Kasumi-1 (cell line): ENCODE data around the gene COQ8A.
A peak's percentile ranks its signal among the peaks of the same experiment; 100 is the strongest.

Source experiments
- DNase-seq, 2 experiments: peaks; one replicate each; lab custom pipeline; 2025; lab: John Stamatoyannopoulos, UW

COQ8A gene

DNA sequence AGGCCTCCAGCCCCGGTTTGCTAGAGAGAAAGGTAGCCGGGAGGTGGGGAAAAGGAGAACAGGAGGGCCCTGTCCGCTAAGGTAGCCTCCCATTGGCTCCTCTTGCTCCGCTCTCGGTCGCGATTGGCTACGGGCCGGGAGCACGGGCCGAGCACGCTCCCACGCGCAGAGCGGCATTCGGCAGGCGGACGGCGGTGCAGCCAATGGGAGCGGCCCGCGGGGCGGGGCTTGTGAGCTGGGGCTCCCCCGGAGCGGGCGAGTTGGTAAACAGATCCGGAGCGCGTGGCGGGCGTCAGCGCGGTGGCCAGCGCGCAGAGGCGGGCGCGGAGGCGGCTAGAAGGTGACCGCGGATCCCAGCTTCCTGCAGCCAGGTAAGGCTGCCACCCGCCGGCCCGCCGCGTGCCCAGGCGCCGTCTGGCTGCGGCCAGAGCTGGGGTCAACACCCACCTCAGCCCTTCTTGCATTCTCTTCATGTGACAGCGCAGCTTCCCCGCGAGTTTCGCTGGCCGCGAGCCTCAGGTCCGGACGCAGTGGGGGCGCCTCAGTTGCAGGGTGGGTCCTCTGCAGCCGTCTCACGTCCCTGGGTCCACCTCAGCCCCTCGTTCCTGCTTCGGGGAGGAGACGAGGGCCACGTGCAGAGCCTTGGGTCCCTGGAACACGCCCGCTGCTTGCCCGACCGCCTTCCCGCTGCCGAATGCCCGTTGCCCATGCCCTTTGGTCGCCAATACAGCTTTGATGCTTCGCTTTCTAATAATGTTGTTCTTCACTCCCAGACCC lies at the start of gene COQ8A:
Gene COQ8A (plus strand): TSS at position 266 of the 777 bp plus-strand sequence. CDS start 21,092 bp downstream, outside the sequence.
- DNase-seq, result peak; percentile 99

DNA sequence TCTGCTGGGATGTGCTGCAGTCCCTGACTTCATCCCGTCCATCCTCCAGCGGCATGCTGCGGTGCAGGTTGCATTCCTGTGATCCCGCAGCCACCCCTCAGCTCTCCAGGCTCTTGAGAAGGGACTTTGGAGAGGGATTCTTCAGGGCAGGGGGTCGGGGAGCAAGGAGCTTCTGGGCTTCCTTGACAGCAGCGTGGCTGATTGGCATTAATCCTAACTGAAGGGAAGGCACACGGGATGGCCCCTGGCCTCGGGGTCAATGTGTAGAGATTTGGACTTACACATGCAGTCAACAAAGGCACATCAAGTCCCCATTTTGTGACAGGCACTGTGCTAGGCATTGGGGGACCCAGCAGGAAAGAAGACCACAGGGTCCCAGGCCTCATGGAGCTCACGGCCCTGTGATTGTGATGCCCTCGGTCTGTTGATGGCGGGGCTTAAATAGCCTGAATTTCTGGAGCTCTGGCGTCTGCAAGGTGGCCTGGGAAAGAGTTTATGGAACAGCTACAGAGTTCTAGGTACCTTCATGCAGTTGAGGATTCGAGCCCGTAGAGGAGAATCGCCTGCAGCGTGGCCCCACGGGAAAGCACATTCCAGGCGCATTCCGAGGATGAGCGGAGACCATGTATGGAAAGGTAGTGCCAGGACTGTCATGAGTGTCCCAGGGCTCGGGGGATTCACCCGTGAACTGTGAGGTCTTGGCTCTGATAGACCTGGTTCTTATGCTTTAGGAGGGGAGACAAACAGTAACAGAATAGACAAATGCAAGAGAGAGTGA lies 49.6 kb upstream of the COQ8A start:
- no peak for DNase-seq

DNA sequence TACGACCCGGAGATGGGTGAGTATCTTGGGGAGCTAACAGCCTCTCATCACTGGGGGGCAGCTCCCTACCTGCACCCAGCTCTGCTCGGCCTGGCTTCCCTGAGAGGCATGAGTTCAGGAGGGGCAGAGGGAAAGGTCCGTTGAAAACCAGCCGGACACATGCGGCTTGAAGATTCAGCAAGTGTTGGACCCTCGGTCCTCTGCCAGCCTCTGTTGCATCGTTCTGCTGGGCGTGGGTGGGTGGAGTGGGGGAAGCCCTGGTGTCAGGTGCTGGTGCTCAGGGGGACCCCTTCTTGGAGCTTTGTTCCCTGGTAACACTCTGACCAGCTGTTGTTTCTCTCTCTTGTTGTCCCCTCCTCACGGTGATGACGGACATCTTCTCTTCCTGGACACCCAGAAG lies 48.7 kb upstream of the COQ8A start:
- DNase-seq, result no peak

DNA sequence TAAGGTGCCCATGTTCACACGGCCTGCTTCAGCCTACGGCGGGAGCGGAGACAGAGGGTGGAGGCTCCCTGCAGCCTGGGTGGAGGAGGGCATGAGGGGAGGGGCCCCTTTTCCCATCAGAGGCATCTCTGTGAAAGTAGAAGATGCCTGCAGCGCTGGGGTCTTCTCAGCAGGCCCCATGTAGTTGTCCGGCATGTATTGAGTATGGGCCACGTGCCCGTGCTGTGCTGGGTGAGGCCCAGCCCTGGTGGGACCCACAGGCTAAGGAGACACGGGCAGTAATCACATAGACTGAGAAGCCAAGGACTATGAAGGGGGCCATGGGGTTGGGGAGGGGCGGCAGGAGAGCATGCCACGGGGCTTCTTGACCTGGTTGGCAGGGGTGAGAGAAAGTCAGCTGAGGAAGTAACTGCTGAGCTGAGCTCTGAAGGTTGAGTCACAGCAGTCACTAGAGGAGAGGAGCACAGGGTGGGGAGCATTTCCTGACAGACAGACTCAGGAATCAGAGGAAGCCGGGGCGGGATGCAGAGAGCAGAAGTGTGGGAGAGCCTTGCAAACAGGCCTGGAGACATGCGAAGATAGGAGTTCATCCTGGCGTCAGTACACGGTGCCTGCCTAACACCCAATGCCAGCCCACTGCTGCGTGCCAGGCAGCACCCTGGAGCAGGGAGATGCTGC lies 48.1 kb upstream of the COQ8A start:
- DNase-seq, result peak; percentile 90 to 94

DNA sequence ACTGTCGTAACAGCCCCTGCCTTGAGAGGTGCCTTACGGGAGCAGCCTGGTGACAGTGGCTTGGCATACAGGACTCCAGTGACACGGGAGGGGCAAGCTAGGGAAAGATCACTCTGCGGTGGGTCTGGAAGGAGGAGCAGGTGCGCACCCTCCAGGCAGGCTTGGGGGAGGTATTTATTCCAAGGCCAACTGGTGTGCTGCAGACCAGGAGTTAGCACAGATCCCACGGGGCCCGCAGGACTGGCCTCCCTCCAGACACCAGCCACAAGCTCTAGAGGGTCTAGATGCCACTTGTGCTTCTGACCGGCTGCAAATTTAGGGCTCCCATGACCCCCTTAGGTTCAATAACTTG lies 47.6 kb upstream of the COQ8A start:
- DNase-seq, result no peak

DNA sequence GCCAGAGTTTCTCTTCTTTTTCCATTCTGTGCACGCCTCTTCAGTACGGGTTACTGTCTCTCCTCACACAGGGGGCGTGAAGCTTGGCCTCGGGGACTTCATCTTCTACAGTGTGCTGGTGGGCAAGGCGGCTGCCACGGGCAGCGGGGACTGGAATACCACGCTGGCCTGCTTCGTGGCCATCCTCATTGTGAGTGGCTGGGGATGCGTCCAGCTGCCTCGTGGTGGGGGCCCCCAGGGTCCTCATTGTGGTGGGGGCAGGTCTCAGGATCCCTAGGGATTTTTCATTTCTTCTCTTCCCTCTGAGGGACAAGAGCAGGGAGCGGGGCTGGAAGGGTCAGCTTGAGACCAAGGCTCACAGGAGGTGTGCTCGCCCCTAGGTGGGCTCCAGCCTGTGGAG lies 46.2 kb upstream of the COQ8A start:
- no peak for DNase-seq

DNA sequence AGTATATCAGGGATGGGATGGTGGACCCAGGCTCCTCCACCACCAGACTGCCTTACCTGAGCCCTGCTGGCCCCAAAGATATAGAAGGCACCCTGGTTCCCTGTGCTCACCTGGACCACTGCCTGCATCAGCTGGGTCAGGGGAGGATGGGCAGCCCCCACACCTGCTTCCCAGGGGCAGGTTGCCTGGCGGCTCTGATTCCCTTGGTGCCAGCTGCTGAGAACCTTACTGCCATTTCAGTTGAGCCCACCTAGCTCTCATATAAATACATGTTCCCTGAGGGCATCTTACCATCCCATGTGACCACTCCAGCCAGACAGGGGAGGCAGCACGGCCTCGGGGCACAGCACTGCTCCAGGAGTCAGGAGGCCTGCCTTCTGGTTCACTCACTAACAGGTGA lies 45.3 kb upstream of the COQ8A start:
- no peak for DNase-seq

DNA sequence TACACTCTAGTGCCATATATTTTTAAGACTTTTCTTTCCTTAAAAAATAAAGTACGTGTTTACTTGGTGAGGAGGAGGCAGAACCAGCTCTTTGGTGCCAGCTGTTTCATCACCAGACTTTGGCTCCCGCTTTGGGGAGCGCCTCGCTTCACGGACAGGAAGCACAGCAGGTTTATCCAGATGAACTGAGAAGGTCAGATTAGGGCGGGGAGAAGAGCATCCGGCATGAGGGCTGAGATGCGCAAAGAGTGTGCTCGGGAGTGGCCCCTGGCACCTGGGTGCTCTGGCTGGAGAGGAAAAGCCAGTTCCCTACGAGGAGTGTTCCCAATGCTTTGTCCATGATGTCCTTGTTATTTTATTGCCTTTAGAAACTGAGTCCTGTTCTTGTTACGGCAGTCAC lies 44.5 kb upstream of the COQ8A start:
- DNase-seq, result no peak

DNA sequence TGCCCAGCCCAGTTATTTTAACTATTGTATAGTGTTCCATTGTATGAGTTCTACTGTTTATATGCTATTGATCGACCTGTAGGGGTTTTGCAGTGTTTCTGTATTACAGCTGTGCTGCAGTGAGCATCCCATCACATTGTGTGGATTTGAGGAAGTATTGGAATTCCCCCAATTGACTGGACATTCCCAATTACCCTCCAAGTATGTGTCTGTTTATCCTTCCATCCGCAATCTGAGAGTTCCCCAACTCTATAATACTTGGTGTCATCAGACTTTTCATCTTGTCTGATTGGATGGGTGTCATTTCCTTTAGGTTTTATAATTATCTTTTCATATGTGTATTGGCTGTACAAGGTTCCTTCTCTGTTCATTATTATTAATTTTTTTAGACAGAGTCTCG lies 41.8 kb upstream of the COQ8A start:
- no peak for DNase-seq

DNA sequence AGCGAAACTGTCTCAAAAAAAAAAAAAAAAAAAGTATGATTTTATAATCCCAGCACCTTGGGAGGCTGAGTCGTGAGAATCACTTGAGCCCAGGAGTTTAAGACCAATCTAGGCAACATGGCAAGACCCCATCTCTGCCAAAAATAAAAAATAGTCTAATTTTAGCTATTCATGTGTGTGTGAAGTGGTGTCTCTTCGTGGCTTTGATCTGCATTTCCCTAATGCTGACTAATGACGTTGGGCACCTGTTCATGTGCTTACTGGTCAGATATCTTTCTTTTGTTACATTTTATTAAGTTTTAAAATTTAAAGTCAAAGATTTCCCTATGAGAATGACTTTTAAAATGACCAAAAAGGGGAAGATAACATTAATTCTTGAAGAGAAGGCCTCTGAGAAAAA lies 38.7 kb upstream of the COQ8A start:
- no peak for DNase-seq

DNA sequence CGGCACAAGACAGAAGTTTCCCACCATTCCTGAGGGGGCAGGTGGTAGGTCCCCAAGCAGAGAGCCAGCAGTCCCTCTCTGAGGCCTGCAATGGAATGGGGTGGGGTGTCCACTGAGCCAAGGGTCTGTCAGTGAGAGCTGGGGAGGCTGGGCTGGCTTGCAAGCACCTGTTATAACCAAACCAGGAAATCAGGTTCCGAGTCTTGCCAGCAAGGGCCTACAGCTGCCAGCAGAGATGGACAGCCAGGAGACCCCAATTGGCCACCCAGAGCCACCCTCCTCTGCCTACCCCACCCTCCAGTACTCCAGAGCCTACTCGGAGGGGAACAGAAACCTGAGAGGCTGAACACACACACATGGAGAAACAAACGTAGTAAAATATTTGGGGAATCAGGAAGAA lies 37.5 kb upstream of the COQ8A start:
- DNase-seq, result no peak

DNA sequence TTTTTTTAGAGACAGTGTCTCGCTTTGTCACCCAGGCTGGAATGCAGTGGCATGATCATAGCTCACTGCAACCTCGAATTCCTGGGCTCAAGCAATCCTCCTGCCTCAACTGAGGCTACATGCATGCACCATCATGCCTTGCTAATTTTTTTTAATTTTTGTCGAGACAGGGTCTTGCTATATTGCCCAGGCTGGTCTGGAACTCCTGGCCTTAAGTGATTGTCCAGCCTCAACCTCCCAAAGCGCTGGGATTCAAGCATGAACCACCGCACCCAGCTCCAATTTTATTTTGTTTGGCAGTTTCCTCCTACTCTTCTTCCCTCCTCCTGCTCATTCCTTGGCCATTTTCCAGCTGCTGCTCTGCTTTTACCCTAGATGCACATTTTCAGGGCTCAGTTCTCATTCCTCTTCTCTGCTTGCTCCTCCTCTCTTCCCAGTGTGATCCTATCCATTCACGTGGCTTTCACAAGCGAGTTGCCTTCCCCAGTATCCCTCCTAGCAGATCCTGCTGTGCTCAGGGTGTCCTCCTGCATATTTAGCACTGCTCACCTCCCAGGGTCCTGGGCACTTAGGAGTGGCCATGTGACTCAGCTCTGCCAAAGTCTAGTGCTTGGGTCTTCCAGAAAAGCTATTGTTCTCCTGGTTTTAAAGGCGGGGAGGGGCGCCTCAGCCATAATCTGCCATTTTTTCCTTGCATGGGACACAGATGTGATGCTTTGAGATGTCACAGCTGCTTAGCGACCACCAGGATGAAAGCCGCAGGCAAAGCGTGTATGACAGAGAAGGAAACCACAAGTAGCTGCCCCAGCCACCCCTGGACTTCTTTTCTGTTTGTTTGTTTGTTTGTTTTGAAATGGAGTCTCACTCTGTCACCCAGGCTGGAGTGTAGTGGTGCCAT lies 36.0 kb upstream of the COQ8A start:
- no peak for DNase-seq

DNA sequence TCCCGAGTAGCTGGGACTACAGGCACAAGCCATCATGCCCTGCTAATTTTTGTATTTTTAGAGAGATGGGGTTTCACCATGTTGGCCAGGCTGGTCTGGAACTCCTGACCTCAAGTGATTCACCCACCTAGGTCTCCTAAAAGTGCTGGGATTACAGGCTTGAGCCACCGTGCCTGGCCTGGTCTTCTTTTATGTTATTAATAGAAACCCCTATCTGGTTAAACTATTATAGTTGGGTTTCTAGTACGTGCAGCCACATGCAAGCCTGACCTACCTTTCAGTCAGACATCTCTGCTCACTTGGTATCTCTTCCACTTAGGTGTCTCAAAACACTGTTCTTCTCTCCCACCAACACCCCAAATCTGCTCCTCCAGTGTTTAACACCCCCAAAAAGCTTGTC lies 35.3 kb upstream of the COQ8A start:
- DNase-seq, result no peak

DNA sequence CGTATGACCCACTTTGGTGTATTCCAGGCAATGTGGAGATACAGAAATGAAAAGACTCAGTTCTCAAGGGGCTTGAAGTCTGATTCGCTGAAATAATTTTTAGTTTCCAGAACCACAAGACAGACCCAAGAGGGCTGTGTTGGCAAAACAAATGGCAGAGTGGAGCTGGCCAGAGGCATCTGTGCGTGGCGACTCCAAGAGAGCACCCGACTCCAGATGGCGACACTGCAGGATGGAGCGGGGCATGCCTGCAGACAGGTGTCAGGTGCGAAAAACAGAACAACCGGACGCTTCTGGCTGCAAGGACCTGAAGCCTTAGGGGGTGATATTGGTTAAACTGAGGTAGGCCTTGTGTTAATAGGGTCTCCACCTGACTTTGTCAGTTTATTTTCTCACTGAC lies 31.7 kb upstream of the COQ8A start:
- no peak for DNase-seq

DNA sequence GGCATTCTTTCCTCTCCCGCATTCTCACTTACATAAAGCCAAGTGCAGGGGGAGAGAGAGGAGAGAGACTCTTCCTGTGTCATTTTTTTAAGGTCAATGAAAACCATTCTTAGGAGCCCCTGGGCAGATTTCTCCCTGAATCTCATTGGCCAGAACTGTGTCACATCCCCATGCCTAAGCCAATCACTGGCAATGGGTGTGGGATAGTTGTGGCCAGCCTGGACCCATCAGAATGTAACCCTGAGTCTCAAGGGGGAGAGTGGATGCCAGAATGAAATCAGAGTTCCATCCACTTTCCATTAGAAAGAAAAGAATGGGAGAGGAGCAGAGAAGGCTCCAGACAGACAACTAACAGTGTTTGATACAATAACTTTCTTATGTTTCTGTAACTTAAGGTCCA lies 31.2 kb upstream of the COQ8A start:
- DNase-seq, result no peak

DNA sequence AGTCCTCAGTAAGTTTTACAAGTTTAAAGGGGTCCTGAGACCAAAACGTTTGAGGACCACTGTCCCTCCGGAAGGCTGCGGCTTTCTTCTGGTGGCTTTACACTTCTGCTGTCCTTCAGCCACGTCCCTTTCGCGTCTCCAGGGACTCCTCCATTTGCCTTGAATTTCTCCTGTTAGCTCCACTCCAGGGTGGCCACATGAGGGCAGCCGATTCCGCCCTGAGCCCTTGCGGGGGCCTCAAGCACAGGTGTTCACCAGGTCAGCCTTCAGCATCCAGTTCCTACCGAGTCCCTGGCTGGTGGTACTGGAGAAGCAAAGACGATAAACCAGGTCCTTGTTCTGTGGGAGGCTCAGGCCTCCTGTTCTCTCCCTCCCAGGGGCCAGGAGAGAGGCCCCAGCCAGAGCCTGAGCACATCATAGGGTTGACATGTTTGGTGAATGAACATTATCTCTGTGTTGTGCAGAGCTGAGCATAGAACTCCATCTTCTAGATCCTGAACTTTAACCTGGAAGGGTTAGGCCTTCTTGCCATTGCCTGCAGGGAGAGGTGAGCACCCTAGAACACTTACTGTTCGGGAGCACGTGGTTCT lies 27.4 kb upstream of the COQ8A start:
- no peak for DNase-seq

DNA sequence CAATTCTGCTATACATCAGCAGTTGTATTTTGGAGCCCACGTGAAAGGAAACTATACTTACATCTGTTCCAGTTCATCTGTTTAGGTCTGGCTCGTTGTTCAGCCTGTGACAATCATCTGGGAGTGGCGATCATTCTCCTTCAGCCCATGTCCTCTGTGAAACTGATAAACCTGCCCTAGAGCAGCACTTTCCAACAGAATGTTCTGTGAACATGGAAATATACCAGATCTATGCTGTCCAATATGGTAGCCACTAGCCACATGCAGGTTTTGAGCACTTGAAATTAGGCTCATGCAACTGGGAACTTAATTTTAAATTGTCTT lies 24.5 kb upstream of the COQ8A start:
- no peak for DNase-seq

DNA sequence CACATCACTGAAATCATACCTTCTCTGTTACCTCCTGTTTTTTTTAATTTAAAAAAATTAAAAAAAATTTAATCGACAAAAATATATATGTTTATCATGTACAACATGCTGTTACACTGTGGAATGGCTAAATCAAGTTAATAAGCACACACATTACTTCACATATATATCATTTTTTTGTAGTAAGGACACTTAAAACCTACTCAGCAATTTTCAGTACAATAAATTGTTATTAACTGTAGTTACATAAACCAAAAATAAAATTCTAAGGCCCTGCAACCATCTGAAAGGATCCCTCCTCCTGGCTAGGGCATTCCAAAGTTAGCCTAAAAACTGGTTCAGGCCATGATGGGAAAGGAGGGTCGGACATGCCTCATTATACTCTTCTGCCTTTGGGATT lies 23.6 kb upstream of the COQ8A start:
- no peak for DNase-seq

DNA sequence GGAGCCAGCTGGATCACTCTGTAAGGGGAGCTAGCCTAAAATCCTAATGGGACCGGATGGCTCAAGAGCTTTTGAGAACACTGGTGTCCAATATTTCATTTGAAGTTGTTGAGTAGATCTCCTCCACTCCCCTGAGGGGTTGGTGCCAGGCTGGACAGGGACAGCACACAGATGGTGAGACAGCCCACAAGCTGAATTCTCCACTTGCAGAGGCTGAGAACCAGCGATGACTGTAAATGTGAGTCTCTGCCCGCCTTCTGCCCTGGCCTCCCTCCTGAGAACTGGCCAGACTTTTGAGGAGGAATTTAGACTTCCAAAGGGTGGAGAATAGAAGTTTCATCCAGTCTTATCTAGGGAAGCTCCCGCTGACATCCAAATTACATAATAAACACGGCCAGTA lies 20.5 kb upstream of the COQ8A start:
- DNase-seq, result no peak

DNA sequence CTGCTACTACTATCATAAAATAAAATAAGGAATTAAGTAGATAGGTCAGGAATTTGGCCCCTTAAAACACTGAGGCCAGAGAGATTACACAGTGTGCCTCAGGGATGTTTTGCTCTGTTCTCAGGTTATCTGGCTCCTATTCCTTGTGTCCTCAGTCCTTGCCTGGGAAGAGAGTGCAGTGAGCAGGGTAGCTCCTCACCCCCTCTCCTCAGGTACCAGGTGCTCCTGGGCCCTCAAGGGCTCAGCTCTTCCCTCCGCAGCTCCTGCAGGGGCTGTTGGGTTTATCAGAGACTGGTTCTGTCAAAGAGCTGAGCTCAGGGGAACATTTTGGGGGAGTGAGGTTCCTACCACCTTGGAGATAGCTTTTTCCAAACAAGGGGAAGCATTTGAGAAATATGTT lies 20.1 kb upstream of the COQ8A start:
- no peak for DNase-seq

DNA sequence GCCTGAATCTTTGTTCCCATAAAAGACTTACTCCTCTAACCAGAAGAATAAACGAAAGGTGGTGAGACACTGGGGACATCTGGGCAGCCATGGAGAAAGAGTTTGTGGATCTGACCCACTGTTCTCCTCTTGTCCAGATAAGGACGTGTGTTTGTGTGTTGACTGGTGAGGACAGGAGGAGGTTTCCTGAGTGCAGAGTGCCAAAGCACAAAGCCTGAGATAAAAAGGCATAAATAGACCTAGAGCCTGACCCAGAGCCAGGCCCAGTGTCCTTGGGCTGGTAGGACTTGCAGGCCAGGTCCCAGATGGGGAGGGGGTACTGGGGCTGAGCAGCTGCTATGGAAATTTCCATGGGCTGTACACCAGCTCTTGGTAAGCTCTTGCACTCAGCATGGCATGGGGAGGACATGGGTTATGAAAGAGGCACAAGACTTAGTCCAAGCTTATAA lies 19.6 kb upstream of the COQ8A start:
- no peak for DNase-seq

DNA sequence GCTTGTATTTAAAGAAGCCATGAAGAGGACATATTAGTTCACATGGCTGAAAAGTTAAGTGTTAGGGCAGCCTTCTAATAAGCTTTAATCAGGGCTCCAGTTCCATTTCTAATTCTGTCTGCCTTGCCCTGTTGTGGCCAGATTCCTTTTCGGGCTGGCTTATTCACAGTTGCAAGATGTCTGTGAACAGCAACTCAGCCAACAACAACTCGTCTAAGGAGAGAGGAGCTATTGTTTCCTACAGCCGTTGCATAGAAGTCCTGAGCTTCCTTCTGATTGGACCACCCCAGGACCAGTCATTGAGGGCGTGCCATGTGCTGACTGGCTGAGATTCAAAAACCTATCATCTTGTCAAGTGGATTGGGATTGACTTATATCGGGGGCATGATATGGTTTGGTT lies 18.6 kb upstream of the COQ8A start:
- no peak for DNase-seq
